Mesothelial cell of epicardium (in vitro differentiated cells): ENCODE results near the gene SERPINB5. TPM values are rescaled to one million over a fixed set of nuclear protein-coding genes. Genes with fewer than 3 reads are reported as not detected.
A peak's percentile ranks its signal among the peaks of the same experiment; 100 is the strongest.

ENCODE experiments used
- DNase-seq, 2 experiments: peaks; one replicate each; pipeline ENCODE4 v3.0.0; 2021; ENCODE audit warnings: low spot score in 2 of 2; ENCODE audit not compliant: unreplicated experiment in 2 of 2
- H3K27ac Mint-ChIP-seq: 2 replicates; pipeline ENCODE4 v1.8.0; 2021; ENCODE audit warnings: mixed read lengths
- H3K27me3 Mint-ChIP-seq: 2 replicates; pipeline ENCODE4 v1.8.0; 2021; ENCODE audit warnings: low read depth, mixed read lengths
- H3K36me3 Mint-ChIP-seq: 2 replicates; pipeline ENCODE4 v1.8.0; 2021; ENCODE audit warnings: mixed read lengths
- H3K4me1 Mint-ChIP-seq: 2 replicates; pipeline ENCODE4 v1.8.0; 2021; ENCODE audit warnings: mixed read lengths
- H3K4me3 Mint-ChIP-seq: 2 replicates; pipeline ENCODE4 v1.8.0; 2021; ENCODE audit warnings: mild to moderate bottlenecking, moderate library complexity, mixed read lengths
- H3K9me3 Mint-ChIP-seq: 2 replicates; pipeline ENCODE4 v1.8.0; 2021; ENCODE audit warnings: mixed read lengths
- total RNA-seq: library from RNA; stranded (reverse); gene quantifications from 3 replicates; pipeline ENCODE4 v1.2.1, GENCODE V29; 2021
- TF ChIP-seq, protein P1 (sequence below): fragments of 200-600 bp; sonication (generic); IDR thresholded peaks from one replicate; pipeline ENCODE4 v1.5.0; 2021; ENCODE audit warnings: antibody characterized with exemption; ENCODE audit not compliant: unreplicated experiment

The SERPINB5 gene
- total RNA-seq, 1 donor from 2014 or later, result 0.13 TPM

- Mint-ChIP-seq H3K9me3 (no peaks in the 10 kb centered on the region), H3K4me3 (no peak overlapping the region), H3K36me3 (no peaks in the 10 kb centered on the region), H3K27me3 (peaks cover 18% of the 10 kb centered on the region), H3K27ac (no peak overlapping the region), H3K4me1 (peaks cover 12% of the 10 kb centered on the region)
- DNase-seq, result peak in 1 of 2 experiments; percentile 67
- TF ChIP-seq, protein P1, sequence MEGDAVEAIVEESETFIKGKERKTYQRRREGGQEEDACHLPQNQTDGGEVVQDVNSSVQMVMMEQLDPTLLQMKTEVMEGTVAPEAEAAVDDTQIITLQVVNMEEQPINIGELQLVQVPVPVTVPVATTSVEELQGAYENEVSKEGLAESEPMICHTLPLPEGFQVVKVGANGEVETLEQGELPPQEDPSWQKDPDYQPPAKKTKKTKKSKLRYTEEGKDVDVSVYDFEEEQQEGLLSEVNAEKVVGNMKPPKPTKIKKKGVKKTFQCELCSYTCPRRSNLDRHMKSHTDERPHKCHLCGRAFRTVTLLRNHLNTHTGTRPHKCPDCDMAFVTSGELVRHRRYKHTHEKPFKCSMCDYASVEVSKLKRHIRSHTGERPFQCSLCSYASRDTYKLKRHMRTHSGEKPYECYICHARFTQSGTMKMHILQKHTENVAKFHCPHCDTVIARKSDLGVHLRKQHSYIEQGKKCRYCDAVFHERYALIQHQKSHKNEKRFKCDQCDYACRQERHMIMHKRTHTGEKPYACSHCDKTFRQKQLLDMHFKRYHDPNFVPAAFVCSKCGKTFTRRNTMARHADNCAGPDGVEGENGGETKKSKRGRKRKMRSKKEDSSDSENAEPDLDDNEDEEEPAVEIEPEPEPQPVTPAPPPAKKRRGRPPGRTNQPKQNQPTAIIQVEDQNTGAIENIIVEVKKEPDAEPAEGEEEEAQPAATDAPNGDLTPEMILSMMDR, result peak; percentile 94
Observed at GRCh38 chr18:63518178-63519012, 41.6 kb downstream of the SERPINB5 start.

- no peak overlapping the region for H3K4me3 Mint-ChIP-seq
- TF ChIP-seq, protein P1, result no peak
Observed at GRCh38 chr18:63520053-63520685, 43.4 kb downstream of the SERPINB5 start.

GRCh38 chr18:63523660-63524059 is 46.9 kb downstream of the SERPINB5 start:
- TF ChIP-seq, protein P1, result no peak
- no peak for DNase-seq
- Mint-ChIP-seq H3K27ac (no peak overlapping the region), H3K4me3 (no peak overlapping the region), H3K36me3 (no peaks in the 10 kb centered on the region), H3K27me3 (peaks cover 14% of the 10 kb centered on the region), H3K9me3 (no peaks in the 10 kb centered on the region), H3K4me1 (peaks cover under 1% of the 10 kb centered on the region)

More at GRCh38 chr18:63520053-63520685, 43.4 kb downstream of the SERPINB5 start:
- Mint-ChIP-seq H3K36me3 (no peaks in the 10 kb centered on the region), H3K4me1 (peaks cover 6% of the 10 kb centered on the region), H3K27me3 (peaks cover 18% of the 10 kb centered on the region), H3K9me3 (no peaks in the 10 kb centered on the region), H3K27ac (no peak overlapping the region)
- DNase-seq, result no peak

DNA sequence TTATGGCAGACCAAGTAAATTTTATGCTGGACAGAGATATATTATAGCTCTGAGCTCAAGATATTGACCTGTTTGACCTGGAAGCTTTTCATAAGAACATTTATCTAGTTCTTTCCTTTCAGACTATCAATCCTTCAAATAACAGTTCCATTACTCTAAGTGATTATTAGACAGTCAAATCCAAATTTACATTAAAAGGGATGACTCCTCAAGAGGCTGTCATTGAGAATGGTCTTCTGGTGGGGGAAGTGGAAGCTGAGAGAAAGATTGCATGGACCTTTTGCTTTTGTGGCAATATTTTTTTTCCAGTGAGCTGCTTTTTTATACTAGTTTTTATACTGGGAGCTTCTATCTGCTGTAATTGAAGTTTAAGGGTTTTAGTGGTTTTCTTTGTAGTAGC is 50.5 kb downstream of the SERPINB5 start:
- Mint-ChIP-seq H3K27me3 (peaks cover 9% of the 10 kb centered on the region), H3K4me1 (no peaks in the 10 kb centered on the region), H3K36me3 (no peaks in the 10 kb centered on the region), H3K9me3 (peaks cover 1% of the 10 kb centered on the region), H3K4me3 (no peak overlapping the region), H3K27ac (no peak overlapping the region)
- DNase-seq, result no peak
- TF ChIP-seq, protein P1, result no peak

GRCh38 chr18:63528863-63529492 is 52.2 kb downstream of the SERPINB5 start:
- H3K36me3 Mint-ChIP-seq, result no peaks in the 10 kb centered on the region
- H3K4me1 Mint-ChIP-seq, result peaks cover 7% of the 10 kb centered on the region
- peaks cover 5% of the 10 kb centered on the region for H3K9me3 Mint-ChIP-seq
- no peak overlapping the region for H3K4me3 Mint-ChIP-seq
- DNase-seq, result no peak
- no peak overlapping the region for H3K27ac Mint-ChIP-seq
- no peaks in the 10 kb centered on the region for H3K27me3 Mint-ChIP-seq
- TF ChIP-seq, protein P1, result no peak
